Measurements from ENCODE around the gene PHLDA3.

The PHLDA3 gene

DNA sequence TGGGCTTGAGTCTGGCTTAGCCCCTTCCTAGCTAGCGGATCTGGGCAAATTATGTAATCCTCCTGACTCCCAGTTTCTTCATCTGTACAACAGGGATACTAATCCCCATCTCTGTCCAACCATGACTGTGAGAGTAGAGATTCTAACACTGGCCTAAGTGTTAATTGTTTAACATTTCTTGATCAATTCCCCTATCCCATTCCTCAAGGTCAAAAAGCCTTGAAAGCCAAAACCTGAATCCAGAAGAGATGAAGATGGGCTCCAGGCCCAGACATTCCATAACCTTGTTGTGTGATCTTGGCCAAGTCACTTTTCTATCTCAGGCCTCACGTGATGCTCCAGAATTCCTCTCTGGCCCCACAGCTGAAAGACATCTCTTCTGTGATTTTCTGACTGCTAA, 18.8 kb upstream of the PHLDA3 start (continued):
- no peak for TF ChIP-seq ZNF76 (tag by site-specific recombination; IDR thresholded peaks at IDR 0.05; ENCODE audit: borderline replicate concordance, low read depth)
- no peak for TF ChIP-seq ZNF423 (tag by site-specific recombination; IDR thresholded peaks at IDR 0.05)

DNA sequence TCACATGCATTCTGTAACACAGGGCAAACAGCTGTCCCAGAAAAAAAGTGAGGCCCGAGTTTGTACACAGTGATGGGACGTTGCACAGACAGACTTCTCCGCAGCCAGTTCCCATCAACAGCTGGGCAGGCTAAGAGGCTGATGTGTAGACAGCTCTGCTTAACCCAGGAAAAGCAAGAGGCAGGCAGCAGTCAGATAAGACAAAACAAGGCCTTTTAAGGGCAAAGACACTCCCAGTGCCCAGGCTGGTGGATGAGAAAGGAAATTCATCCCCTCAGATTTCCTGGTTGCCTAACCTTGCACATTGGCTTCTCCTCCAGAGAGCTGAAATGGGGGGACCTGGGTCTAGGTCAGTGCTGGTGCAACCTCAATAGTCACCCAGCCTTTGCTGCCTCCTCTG, 17.2 kb upstream of the PHLDA3 start:
- H3K9me3 ChIP-seq (ENCODE audit: control insufficient read depth, insufficient read depth, low read depth, low read length) = no peaks in the 10 kb centered on the region
- H3K4me1 ChIP-seq (ENCODE audit: control insufficient read depth, insufficient read depth, low read length) = no peaks in the 10 kb centered on the region
- H3K4me3 ChIP-seq (ENCODE audit: low read depth, low read length) = no peak overlapping the region
- CTCF ChIA-PET = interaction anchor here (0.8 to 14.9 kb wide), 6 partner anchors 17 to 44 kb away, joined by 4 to 471 read pairs (median 5); partner anchors contain the start of gene CSRP1
- no peaks in the 10 kb centered on the region for H3K36me3 ChIP-seq (ENCODE audit: control insufficient read depth in 2 of 2, insufficient read depth in 1 of 2, low read length in 2 of 2)
- TF ChIP-seq ZNF791 (tag by site-specific recombination; IDR thresholded peaks at IDR 0.05) (no peak), KLF1 (tag by site-specific recombination; IDR thresholded peaks at IDR 0.05) (no peak), ZNF624 (tag by site-specific recombination; IDR thresholded peaks at IDR 0.05) (no peak), ZNF350 (tag by site-specific recombination; IDR thresholded peaks at IDR 0.05) (no peak), SALL2 (tag by site-specific recombination; IDR thresholded peaks at IDR 0.05; ENCODE audit: borderline replicate concordance) (no peak), ZNF792 (tag by site-specific recombination; IDR thresholded peaks at IDR 0.05) (no peak), ZNF16 (tag by site-specific recombination; IDR thresholded peaks at IDR 0.05; ENCODE audit: low read depth) (no peak), ZNF658 (tag by site-specific recombination; IDR thresholded peaks at IDR 0.05) (no peak)
- TF ChIP-seq, protein P1, sequence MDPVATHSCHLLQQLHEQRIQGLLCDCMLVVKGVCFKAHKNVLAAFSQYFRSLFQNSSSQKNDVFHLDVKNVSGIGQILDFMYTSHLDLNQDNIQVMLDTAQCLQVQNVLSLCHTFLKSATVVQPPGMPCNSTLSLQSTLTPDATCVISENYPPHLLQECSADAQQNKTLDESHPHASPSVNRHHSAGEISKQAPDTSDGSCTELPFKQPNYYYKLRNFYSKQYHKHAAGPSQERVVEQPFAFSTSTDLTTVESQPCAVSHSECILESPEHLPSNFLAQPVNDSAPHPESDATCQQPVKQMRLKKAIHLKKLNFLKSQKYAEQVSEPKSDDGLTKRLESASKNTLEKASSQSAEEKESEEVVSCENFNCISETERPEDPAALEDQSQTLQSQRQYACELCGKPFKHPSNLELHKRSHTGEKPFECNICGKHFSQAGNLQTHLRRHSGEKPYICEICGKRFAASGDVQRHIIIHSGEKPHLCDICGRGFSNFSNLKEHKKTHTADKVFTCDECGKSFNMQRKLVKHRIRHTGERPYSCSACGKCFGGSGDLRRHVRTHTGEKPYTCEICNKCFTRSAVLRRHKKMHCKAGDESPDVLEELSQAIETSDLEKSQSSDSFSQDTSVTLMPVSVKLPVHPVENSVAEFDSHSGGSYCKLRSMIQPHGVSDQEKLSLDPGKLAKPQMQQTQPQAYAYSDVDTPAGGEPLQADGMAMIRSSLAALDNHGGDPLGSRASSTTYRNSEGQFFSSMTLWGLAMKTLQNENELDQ (tag by site-specific recombination; IDR thresholded peaks at IDR 0.05; ENCODE audit: low read depth) = no peak
- TF ChIP-seq, protein P2, sequence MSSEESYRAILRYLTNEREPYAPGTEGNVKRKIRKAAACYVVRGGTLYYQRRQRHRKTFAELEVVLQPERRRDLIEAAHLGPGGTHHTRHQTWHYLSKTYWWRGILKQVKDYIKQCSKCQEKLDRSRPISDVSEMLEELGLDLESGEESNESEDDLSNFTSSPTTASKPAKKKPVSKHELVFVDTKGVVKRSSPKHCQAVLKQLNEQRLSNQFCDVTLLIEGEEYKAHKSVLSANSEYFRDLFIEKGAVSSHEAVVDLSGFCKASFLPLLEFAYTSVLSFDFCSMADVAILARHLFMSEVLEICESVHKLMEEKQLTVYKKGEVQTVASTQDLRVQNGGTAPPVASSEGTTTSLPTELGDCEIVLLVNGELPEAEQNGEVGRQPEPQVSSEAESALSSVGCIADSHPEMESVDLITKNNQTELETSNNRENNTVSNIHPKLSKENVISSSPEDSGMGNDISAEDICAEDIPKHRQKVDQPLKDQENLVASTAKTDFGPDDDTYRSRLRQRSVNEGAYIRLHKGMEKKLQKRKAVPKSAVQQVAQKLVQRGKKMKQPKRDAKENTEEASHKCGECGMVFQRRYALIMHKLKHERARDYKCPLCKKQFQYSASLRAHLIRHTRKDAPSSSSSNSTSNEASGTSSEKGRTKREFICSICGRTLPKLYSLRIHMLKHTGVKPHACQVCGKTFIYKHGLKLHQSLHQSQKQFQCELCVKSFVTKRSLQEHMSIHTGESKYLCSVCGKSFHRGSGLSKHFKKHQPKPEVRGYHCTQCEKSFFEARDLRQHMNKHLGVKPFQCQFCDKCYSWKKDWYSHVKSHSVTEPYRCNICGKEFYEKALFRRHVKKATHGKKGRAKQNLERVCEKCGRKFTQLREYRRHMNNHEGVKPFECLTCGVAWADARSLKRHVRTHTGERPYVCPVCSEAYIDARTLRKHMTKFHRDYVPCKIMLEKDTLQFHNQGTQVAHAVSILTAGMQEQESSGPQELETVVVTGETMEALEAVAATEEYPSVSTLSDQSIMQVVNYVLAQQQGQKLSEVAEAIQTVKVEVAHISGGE (tag by site-specific recombination; conservative IDR thresholded peaks at IDR 0.05; ENCODE audit: low read depth) = no peak
- TF ChIP-seq, protein P3, sequence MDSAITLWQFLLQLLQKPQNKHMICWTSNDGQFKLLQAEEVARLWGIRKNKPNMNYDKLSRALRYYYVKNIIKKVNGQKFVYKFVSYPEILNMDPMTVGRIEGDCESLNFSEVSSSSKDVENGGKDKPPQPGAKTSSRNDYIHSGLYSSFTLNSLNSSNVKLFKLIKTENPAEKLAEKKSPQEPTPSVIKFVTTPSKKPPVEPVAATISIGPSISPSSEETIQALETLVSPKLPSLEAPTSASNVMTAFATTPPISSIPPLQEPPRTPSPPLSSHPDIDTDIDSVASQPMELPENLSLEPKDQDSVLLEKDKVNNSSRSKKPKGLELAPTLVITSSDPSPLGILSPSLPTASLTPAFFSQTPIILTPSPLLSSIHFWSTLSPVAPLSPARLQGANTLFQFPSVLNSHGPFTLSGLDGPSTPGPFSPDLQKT (IDR thresholded peaks at IDR 0.05; ENCODE audit: borderline replicate concordance, low read depth, low read length) = no peak
- TF ChIP-seq, protein P4, sequence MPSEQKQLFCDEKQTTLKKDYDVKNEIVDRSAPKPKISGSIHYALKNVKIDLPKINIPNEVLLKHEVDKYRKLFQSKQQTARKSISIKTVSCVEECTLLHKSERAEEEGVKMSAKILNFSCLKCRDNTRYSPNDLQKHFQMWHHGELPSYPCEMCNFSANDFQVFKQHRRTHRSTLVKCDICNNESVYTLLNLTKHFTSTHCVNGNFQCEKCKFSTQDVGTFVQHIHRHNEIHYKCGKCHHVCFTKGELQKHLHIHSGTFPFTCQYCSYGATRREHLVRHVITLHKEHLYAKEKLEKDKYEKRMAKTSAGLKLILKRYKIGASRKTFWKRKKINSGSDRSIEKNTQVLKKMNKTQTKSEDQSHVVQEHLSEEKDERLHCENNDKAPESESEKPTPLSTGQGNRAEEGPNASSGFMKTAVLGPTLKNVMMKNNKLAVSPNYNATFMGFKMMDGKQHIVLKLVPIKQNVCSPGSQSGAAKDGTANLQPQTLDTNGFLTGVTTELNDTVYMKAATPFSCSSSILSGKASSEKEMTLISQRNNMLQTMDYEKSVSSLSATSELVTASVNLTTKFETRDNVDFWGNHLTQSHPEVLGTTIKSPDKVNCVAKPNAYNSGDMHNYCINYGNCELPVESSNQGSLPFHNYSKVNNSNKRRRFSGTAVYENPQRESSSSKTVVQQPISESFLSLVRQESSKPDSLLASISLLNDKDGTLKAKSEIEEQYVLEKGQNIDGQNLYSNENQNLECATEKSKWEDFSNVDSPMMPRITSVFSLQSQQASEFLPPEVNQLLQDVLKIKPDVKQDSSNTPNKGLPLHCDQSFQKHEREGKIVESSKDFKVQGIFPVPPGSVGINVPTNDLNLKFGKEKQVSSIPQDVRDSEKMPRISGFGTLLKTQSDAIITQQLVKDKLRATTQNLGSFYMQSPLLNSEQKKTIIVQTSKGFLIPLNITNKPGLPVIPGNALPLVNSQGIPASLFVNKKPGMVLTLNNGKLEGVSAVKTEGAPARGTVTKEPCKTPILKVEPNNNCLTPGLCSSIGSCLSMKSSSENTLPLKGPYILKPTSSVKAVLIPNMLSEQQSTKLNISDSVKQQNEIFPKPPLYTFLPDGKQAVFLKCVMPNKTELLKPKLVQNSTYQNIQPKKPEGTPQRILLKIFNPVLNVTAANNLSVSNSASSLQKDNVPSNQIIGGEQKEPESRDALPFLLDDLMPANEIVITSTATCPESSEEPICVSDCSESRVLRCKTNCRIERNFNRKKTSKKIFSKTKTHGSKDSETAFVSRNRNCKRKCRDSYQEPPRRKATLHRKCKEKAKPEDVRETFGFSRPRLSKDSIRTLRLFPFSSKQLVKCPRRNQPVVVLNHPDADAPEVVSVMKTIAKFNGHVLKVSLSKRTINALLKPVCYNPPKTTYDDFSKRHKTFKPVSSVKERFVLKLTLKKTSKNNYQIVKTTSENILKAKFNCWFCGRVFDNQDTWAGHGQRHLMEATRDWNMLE (tag by site-specific recombination; conservative IDR thresholded peaks at IDR 0.05; ENCODE audit: low read depth) = no peak
- TF ChIP-seq, protein P5, sequence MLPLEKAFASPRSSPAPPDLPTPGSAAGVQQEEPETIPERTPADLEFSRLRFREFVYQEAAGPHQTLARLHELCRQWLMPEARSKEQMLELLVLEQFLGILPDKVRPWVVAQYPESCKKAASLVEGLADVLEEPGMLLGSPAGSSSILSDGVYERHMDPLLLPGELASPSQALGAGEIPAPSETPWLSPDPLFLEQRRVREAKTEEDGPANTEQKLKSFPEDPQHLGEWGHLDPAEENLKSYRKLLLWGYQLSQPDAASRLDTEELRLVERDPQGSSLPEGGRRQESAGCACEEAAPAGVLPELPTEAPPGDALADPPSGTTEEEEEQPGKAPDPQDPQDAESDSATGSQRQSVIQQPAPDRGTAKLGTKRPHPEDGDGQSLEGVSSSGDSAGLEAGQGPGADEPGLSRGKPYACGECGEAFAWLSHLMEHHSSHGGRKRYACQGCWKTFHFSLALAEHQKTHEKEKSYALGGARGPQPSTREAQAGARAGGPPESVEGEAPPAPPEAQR (tag by site-specific recombination; IDR thresholded peaks at IDR 0.05) = no peak
- H3K27ac ChIP-seq (ENCODE audit: extremely low read depth, low read depth, low read length) = no peak overlapping the region
- POLR2A ChIA-PET = no interaction called here
